Esophagus squamous epithelium (tissue), 5 donors: Measurements from ENCODE around the gene ERRFI1. TPM values are rescaled to one million over a fixed set of nuclear protein-coding genes. Genes with fewer than 3 reads are reported as not detected.

Source experiments
- DNase-seq: peaks from one replicate; lab custom pipeline; 2025; lab: John Stamatoyannopoulos, UW
- H3K27ac ChIP-seq, 4 donors: fragments of 200-600 bp; sonication (generic); one replicate each; pipeline ENCODE4 v1.5.1; 2016 to 2019; ENCODE audit warnings: mild to moderate bottlenecking in 1 of 4
- H3K27me3 ChIP-seq, 4 donors: fragments of 200-600 bp; sonication (generic); 1 replicate in 3 of 4; 2 replicates in 1 of 4; pipeline versions ENCODE4 v1.5.1 to v1.6.0; 2017 to 2021; ENCODE audit warnings: antibody characterized with exemption in 1 of 4
- H3K36me3 ChIP-seq, 3 donors: fragments of 200-600 bp; sonication (generic); one replicate each; pipeline ENCODE4 v1.5.1; 2016 to 2019
- H3K4me1 ChIP-seq, 3 donors: fragments of 200-600 bp; sonication (generic); one replicate each; pipeline ENCODE4 v1.5.1; 2017 to 2019
- H3K4me3 ChIP-seq, 4 donors: fragments of 200-600 bp; sonication (generic); 1 replicate in 3 of 4; 2 replicates in 1 of 4; pipeline ENCODE4 v1.5.1; 2016 to 2019; ENCODE audit warnings: mild to moderate bottlenecking in 2 of 4, moderate library complexity in 1 of 4
- H3K9me3 ChIP-seq, 3 donors: fragments of 200-600 bp; sonication (generic); one replicate each; pipeline ENCODE4 v1.5.1; 2016 to 2019
- POLR2A ChIP-seq, 4 donors: fragments of 450-650 bp; IDR thresholded peaks; one replicate each; pipeline ENCODE4 v1.6.1; 2017; ENCODE audit warnings: antibody characterized with exemption in 4 of 4, mild to moderate bottlenecking in 4 of 4, moderate library complexity in 3 of 4
- WGBS, 2 donors: methylation state at CpG; one replicate each; pipeline ENCODE4 v1.1.5; 2018; 5-methylcytosine and 5-hydroxymethylcytosine counted together
- intact Hi-C: fragments of 100-400 bp; cut with DNase I; formaldehyde crosslinking; loops from one replicate; pipeline ENCODE4 v1.15.0; 2022
- small RNA-seq, 4 donors: library from RNA; depleted of rRNA; stranded (forward); fragments of <200 nt; gene quantifications; one replicate each; pipeline ENCODE3, GENCODE V24; 2016
- total RNA-seq, 4 donors: library from RNA; depleted of rRNA; stranded (reverse); fragments of >200 nt; gene quantifications; one replicate each; pipeline ENCODE4 v1.1.0, GENCODE V29; 2016
- TF ChIP-seq, protein P1 (sequence below), 6 experiments: fragments of 450-650 bp in 4 of 6; fragments of 200-600 bp in 2 of 6; sonication (generic) in 2 of 6; IDR thresholded peaks; one replicate each; pipeline ENCODE4 v1.5.1; 2016 to 2019; ENCODE audit warnings: antibody characterized with exemption in 6 of 6, mild to moderate bottlenecking in 4 of 6, moderate library complexity in 4 of 6
- donor health status: DM: yes; HTN: yes; CAD: no.

Gene ERRFI1
- total RNA-seq, 4 donors from 2014 or later = 23.3 to 95.9 (median 49.3) TPM

- intact Hi-C loops = no loop called here
- Histone ChIP-seq H3K36me3 (peaks cover 0 to 50% (median 15%) of the 10 kb centered on the region in 3 donors), H3K4me3 (peak overlapping the region; percentile 74 to 98 (median 88)), H3K4me1 (peaks cover 7 to 57% (median 16%) of the 10 kb centered on the region in 3 donors), H3K27me3 (no peaks in the 10 kb centered on the region), H3K9me3 (no peaks in the 10 kb centered on the region), H3K27ac (peak overlapping the region in 2 of 4 donors; percentile 96)
- DNase-seq = no peak
- TF ChIP-seq, protein P1, sequence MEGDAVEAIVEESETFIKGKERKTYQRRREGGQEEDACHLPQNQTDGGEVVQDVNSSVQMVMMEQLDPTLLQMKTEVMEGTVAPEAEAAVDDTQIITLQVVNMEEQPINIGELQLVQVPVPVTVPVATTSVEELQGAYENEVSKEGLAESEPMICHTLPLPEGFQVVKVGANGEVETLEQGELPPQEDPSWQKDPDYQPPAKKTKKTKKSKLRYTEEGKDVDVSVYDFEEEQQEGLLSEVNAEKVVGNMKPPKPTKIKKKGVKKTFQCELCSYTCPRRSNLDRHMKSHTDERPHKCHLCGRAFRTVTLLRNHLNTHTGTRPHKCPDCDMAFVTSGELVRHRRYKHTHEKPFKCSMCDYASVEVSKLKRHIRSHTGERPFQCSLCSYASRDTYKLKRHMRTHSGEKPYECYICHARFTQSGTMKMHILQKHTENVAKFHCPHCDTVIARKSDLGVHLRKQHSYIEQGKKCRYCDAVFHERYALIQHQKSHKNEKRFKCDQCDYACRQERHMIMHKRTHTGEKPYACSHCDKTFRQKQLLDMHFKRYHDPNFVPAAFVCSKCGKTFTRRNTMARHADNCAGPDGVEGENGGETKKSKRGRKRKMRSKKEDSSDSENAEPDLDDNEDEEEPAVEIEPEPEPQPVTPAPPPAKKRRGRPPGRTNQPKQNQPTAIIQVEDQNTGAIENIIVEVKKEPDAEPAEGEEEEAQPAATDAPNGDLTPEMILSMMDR (IDR thresholded peaks at IDR 0.05) = no peak
- no peak for TF ChIP-seq POLR2A (IDR thresholded peaks at IDR 0.05)
- 77 to 81% methylated on average over 11 of the region's 11 CpGs for WGBS, 2 donors
Observed at GRCh38 chr1:7962636-7963377, 63.3 kb downstream of the ERRFI1 start.

- H3K4me1 ChIP-seq = peaks cover 7 to 51% (median 16%) of the 10 kb centered on the region in 3 donors
- no peaks in the 10 kb centered on the region for H3K27me3 ChIP-seq
- H3K27ac ChIP-seq = peak overlapping the region; percentile 94 to 98 (median 96)
- peaks cover 0 to 42% (median 15%) of the 10 kb centered on the region in 3 donors for H3K36me3 ChIP-seq
- WGBS, 2 donors = 0 to 1% methylated on average over 3 to 7 of the region's 10 CpGs
- intact Hi-C loops = no loop called here
- H3K4me3 ChIP-seq = peak overlapping the region; percentile 74 to 98 (median 88)
- TF ChIP-seq, protein P1 (IDR thresholded peaks at IDR 0.05) = no peak
- TF ChIP-seq POLR2A (IDR thresholded peaks at IDR 0.05) = no peak
- H3K9me3 ChIP-seq = no peaks in the 10 kb centered on the region
- DNase-seq = no peak
Observed at GRCh38 chr1:7962014-7962335, 64.1 kb downstream of the ERRFI1 start.

Small RNA genes within 50 kb of the gene (small RNA-seq; reads per million reads assigned to genes)
- 0 reads per million in 4 donors for gene RF00019

Other genes with a start within 250 kb of the ERRFI1 start
- gene PER3, start 242.0 kb downstream of the ERRFI1 start, total RNA-seq = 10 to 100 TPM in 2 of 4 donors, 1 to 10 TPM in 2; 6.7 to 21.0 (median 8.9) TPM
- gene UTS2, start 173.2 kb downstream of the ERRFI1 start, total RNA-seq = not detected
- gene TNFRSF9, start 85.5 kb downstream of the ERRFI1 start, total RNA-seq = under 1 TPM in 2 of 4 donors, not detected in 2; 0.15 to 0.19 TPM
- 100 to 1,000 TPM in 3 of 4 donors, 10 to 100 TPM in 1; 93.9 to 156 (median 129) TPM for gene PARK7, start 64.6 kb downstream of the ERRFI1 start, total RNA-seq